Measurements from ENCODE around the gene TXNRD3. TPM values are rescaled to one million over a fixed set of nuclear protein-coding genes. Genes with fewer than 3 reads are reported as not detected.

The TXNRD3 gene
- total RNA-seq, 1 experiment from 2014 or later: 7.8 TPM

- no peak for DNase-seq
- no peak overlapping the region for H3K27ac ChIP-seq (ENCODE audit: low read length)
- intact Hi-C loops (cut with micrococcal nuclease): no loop called here
- CTCF ChIA-PET: no interaction called here
- H4K20me1 ChIP-seq (ENCODE audit: low read length): no peaks in the 10 kb centered on the region
- H3K9ac ChIP-seq (ENCODE audit: low read length): no peak overlapping the region
- TF ChIP-seq EZH2phosphoT487 (IDR thresholded peaks at IDR 0.05; ENCODE audit: borderline replicate concordance, low read length) (no peak), EZH2 (IDR thresholded peaks at IDR 0.05; ENCODE audit: low read length, unreplicated experiment) (no peak), CTCF (conservative IDR thresholded peaks at IDR 0.05; ENCODE audit: low read depth, low read length) (no peak)
- ATAC-seq: no peak
- H3K9me2 ChIP-seq (replicated peaks; ENCODE audit: low read length): no peaks in the 10 kb centered on the region
- peaks cover 5% of the 10 kb centered on the region; the same call in 1 of the 2 replicates for H3K79me2 ChIP-seq (ENCODE audit: low read length)
- H3K9me3 ChIP-seq (ENCODE audit: low read length): no peaks in the 10 kb centered on the region
- peaks cover 13% of the 10 kb centered on the region for H3K27me3 ChIP-seq (ENCODE audit: low read length)
- no peak overlapping the region for H2AFZ ChIP-seq (ENCODE audit: low read length)
- no peak overlapping the region for H3K4me2 ChIP-seq (ENCODE audit: low read length)
- no TSS peak for BruUV-seq (replicated peaks)
- H3F3A ChIP-seq (ENCODE audit: low read length, unreplicated experiment): no peaks in the 10 kb centered on the region
- POLR2A ChIA-PET (ENCODE audit: unreplicated experiment): interaction anchor here (0.6 kb wide), 1 partner anchor 76 kb away, joined by 3 read pairs; no protein-coding TSS in a partner anchor
- no peak overlapping the region for H3K4me3 ChIP-seq (ENCODE audit: low read length)
- no peaks in the 10 kb centered on the region for H3K36me3 ChIP-seq (ENCODE audit: low read depth, low read length)
- H3K4me1 ChIP-seq (ENCODE audit: insufficient read depth, low read length): no peaks in the 10 kb centered on the region
Measured at GRCh38 chr3:126656371-126657134, 1.6 kb upstream of the TXNRD3 start.

GRCh38 chr3:126655887-126656286, 963 bp upstream of the TXNRD3 start:
- no peak overlapping the region for H3K27ac ChIP-seq (ENCODE audit: low read length)
- no peaks in the 10 kb centered on the region for H4K20me1 ChIP-seq (ENCODE audit: low read length)
- POLR2A ChIA-PET (ENCODE audit: unreplicated experiment): no interaction called here
- peaks cover 5% of the 10 kb centered on the region; the same call in 1 of the 2 replicates for H3K79me2 ChIP-seq (ENCODE audit: low read length)
- H3K4me1 ChIP-seq (ENCODE audit: insufficient read depth, low read length): no peaks in the 10 kb centered on the region
- CTCF ChIA-PET: no interaction called here
- BruUV-seq (replicated peaks): no TSS peak
- no peaks in the 10 kb centered on the region for H3K9me3 ChIP-seq (ENCODE audit: low read length)
- DNase-seq (no peak), ATAC-seq (no peak)
- H3K36me3 ChIP-seq (ENCODE audit: low read depth, low read length): no peaks in the 10 kb centered on the region
- H3K9ac ChIP-seq (ENCODE audit: low read length): no peak overlapping the region
- H3K4me3 ChIP-seq (ENCODE audit: low read length): no peak overlapping the region
- intact Hi-C loops (cut with micrococcal nuclease): no loop called here
- no peaks in the 10 kb centered on the region for H3K9me2 ChIP-seq (replicated peaks; ENCODE audit: low read length)
- no peak overlapping the region for H3K4me2 ChIP-seq (ENCODE audit: low read length)
- TF ChIP-seq EZH2phosphoT487 (IDR thresholded peaks at IDR 0.05; ENCODE audit: borderline replicate concordance, low read length) (no peak), CTCF (conservative IDR thresholded peaks at IDR 0.05; ENCODE audit: low read depth, low read length) (no peak), EZH2 (IDR thresholded peaks at IDR 0.05; ENCODE audit: low read length, unreplicated experiment) (no peak)
- peaks cover 6% of the 10 kb centered on the region; the same call in 1 of the 2 replicates for H3K27me3 ChIP-seq (ENCODE audit: low read length)
- no peaks in the 10 kb centered on the region for H3F3A ChIP-seq (ENCODE audit: low read length, unreplicated experiment)
- H2AFZ ChIP-seq (ENCODE audit: low read length): no peak overlapping the region

GRCh38 chr3:126649556-126650092, 5.3 kb downstream of the TXNRD3 start:
- H3K36me3 ChIP-seq (ENCODE audit: low read depth, low read length): no peaks in the 10 kb centered on the region
- no peak overlapping the region for H2AFZ ChIP-seq (ENCODE audit: low read length)
- ChIA-PET POLR2A (ENCODE audit: unreplicated experiment) (no interaction called here), CTCF (no interaction called here)
- no peaks in the 10 kb centered on the region for H3K9me3 ChIP-seq (ENCODE audit: low read length)
- no peaks in the 10 kb centered on the region for H3K9me2 ChIP-seq (replicated peaks; ENCODE audit: low read length)
- no peaks in the 10 kb centered on the region for H3K27me3 ChIP-seq (ENCODE audit: low read length)
- no peaks in the 10 kb centered on the region for H3K4me1 ChIP-seq (ENCODE audit: insufficient read depth, low read length)
- peaks cover 5% of the 10 kb centered on the region; the same call in 1 of the 2 replicates for H3K79me2 ChIP-seq (ENCODE audit: low read length)
- no peaks in the 10 kb centered on the region for H4K20me1 ChIP-seq (ENCODE audit: low read length)
- no peak for ATAC-seq
- TF ChIP-seq EZH2 (IDR thresholded peaks at IDR 0.05; ENCODE audit: low read length, unreplicated experiment) (no peak), EZH2phosphoT487 (IDR thresholded peaks at IDR 0.05; ENCODE audit: borderline replicate concordance, low read length) (no peak), CTCF (conservative IDR thresholded peaks at IDR 0.05; ENCODE audit: low read depth, low read length) (no peak)
- DNase-seq: peak; percentile 8
- no peak overlapping the region for H3K9ac ChIP-seq (ENCODE audit: low read length)
- H3K4me2 ChIP-seq (ENCODE audit: low read length): no peak overlapping the region
- intact Hi-C loops (cut with micrococcal nuclease): no loop called here
- no peak overlapping the region for H3K4me3 ChIP-seq (ENCODE audit: low read length)
- H3K27ac ChIP-seq (ENCODE audit: low read length): no peak overlapping the region
- no TSS peak for BruUV-seq (replicated peaks)
- no peaks in the 10 kb centered on the region for H3F3A ChIP-seq (ENCODE audit: low read length, unreplicated experiment)

Data from PC-3 (cell line).